GM18867 (cell line): Measurements from ENCODE around the gene PARVA.

Experiments used
- ATAC-seq: cut with Tn5 transposase; IDR thresholded peaks from one replicate; pipeline ENCODE4 v1.9.1; 2021; ENCODE audit warnings: mild to moderate bottlenecking, moderate library complexity; ENCODE audit not compliant: unreplicated experiment

The PARVA gene

GRCh38 chr11:12454782-12455181 lies 77.4 kb downstream of the PARVA start:
- no peak for ATAC-seq

DNA sequence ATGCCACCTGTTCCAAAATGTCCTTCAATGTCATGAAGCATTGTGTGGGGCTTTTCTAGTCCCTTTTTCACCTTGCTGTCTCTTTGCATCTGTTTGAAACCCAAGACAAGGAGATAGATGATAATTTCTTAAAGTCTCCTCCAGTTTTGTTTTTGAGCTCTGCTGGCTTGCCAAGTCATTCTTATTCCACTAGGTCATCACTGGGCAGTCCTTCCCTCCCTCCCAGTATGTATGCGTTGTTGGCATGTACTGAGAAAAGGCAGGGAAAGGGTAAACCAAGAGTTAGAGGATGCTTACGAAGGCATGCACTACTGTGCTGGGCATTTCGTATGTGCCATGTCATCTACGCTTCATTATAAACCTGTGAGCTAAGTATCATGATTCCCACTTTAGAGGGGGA lies 78.6 kb downstream of the PARVA start:
- no peak for ATAC-seq

- no peak for ATAC-seq
Observed at GRCh38 chr11:12456651-12457579, 79.5 kb downstream of the PARVA start.

- ATAC-seq = no peak
Observed at GRCh38 chr11:12458042-12458441, 80.7 kb downstream of the PARVA start.

GRCh38 chr11:12459374-12459773 lies 82.0 kb downstream of the PARVA start:
- ATAC-seq = no peak

DNA sequence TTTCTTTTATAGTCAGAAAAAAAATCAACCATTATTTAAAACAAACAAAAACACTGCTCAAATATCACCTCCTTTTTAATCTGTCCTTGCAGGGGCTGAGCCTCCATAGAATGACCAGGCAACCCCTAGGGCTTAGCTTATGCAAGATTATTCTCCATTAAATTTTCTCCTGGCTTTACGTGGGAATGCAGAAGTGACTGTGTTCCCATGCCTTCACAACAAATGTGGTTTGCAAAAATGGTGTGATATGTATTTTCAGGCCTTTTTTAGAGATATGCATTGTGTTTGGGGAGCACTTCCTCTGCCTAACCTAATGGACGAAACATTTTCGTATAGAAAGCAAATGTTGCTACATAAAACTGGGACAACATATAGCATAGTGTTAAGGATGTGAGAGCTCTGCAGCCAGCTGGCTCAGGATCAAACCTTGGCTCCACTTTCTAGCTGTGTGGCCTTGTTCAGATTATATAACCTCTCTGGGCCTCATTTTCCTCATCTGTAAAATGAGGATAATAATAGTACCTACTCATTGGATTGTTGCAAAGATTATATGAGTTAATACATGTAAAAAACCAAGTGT lies 82.6 kb downstream of the PARVA start:
- no peak for ATAC-seq

- ATAC-seq = no peak
Observed at GRCh38 chr11:12460466-12460865, 83.1 kb downstream of the PARVA start.

DNA sequence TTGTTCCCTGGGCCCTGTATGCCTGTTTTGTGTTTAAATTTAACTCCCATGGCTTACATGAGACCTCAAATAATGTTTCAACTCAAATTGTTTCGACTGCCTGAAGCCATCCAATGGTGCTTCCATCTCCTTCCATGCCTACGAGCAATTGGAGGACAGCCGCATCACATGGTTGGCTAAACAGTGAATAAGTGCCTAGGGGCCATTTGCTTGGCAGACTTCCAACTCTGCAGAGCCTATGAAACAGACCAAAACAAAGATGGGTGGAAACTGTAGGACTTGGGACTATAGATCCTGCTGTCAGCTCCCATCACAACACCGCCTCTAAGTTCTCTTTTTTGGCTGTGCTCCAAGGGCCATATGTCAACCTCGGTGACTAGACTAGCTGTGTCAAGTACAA lies 84.1 kb downstream of the PARVA start:
- ATAC-seq = no peak

DNA sequence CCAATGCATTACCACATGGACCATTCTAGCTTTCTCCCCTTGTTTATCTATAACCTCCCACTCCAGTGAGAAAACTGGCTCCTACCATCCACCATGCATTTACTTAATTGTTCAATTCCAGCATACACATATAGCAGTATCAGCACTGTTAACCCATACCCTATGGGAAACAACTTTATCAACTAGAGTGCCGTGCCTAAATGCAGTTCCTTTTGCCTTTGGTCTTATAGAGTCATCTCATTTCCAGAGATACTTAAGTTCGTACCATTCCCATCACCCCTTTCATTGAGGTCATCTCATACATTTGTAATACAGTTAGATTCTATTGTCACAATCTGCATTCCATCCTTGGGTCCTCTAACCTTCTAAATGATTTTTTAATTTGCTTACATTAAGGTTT lies 86.9 kb downstream of the PARVA start:
- ATAC-seq = no peak

GRCh38 chr11:12465332-12465731 lies 88.0 kb downstream of the PARVA start:
- no peak for ATAC-seq

- no peak for ATAC-seq
Observed at GRCh38 chr11:12467610-12468009, 90.2 kb downstream of the PARVA start.

GRCh38 chr11:12469451-12469850 lies 92.1 kb downstream of the PARVA start:
- ATAC-seq = no peak

- no peak for ATAC-seq
Observed at GRCh38 chr11:12470236-12470635, 92.9 kb downstream of the PARVA start.

- no peak for ATAC-seq
Observed at GRCh38 chr11:12472401-12473005, 95.1 kb downstream of the PARVA start.

- no peak for ATAC-seq
Observed at GRCh38 chr11:12473381-12473780, 96.0 kb downstream of the PARVA start.

DNA sequence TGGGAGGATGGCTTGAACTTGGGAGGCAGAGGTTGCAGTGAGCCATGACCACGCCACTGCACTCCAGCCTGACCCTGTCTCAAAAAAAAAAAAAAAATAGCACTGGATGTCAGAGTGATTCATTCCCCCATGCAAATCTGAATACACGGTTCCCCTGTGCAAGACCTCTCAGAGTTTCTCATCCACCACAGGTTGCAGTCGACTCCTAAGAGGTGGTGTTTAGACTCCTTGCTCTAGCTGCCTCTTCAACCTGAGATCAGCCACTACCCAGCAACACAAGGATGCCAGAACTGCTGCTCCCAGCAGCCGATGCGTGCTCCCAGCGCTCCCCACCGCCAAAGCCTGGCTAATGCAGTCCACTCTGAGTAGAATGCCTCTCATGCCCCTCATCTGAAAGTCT lies 97.5 kb downstream of the PARVA start:
- no peak for ATAC-seq

DNA sequence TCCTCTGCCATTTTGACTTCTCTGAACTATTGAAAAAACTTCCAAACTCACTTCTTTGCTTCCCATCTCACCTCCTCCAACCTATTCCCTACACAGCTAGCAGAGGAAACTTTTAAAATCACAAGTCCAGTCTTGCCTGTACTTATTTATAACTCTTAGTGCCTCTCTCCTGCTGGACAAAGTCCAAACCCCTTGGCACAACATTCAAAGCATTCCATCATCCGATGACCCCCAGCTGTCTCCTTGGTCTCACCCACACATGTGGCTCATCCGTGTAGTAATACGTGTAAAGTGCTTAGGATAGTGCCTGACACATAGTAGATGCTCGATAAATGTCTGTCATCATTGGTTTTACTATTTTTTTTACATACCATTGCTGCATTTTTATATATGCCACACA lies 101.4 kb downstream of the PARVA start:
- no peak for ATAC-seq

GRCh38 chr11:12480401-12480800 lies 103.0 kb downstream of the PARVA start:
- no peak for ATAC-seq

DNA sequence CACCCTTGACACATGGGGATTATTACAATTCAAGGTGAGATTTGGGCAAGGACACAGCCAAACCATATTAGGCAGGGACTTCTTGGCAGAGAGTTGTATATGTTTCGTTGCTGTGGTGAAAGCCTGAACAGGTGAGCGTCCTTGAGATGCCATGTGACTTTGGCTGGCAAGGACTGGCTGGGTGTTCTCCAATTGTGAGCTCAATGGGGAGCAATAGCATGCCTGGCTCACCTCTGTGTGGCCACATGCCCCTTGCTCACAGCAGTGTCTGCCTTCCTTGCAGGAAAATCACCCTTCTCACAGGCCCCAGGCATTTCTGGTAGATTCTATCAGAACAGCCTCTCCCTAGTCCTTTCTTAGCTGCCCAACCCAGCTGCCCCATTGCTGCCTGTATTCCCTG lies 105.5 kb downstream of the PARVA start:
- ATAC-seq = no peak

DNA sequence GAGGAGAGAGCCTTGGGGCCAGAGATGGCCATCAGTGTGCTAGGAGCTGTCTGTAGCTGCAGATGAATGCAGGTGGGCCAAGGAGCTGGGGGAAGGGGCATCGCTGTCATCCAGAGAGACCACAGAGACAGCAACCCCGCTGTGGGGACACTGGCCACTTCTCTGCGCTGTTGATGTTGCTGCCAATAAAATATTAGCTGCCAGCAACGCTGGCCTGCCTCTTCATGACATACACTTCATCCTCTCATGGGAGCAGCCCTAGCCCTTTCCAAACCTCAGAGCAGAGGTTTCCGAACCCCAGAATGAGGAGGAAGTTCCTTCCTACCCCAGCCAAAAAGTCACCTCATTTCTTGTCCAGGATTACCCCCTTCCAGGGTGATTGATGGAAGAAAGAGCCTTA lies 106.2 kb downstream of the PARVA start:
- ATAC-seq = no peak

GRCh38 chr11:12485328-12485727 lies 108.0 kb downstream of the PARVA start:
- no peak for ATAC-seq

- ATAC-seq = no peak
Observed at GRCh38 chr11:12489246-12489772, 111.9 kb downstream of the PARVA start.
